ENCODE measurements around the gene PTK7.

DNA sequence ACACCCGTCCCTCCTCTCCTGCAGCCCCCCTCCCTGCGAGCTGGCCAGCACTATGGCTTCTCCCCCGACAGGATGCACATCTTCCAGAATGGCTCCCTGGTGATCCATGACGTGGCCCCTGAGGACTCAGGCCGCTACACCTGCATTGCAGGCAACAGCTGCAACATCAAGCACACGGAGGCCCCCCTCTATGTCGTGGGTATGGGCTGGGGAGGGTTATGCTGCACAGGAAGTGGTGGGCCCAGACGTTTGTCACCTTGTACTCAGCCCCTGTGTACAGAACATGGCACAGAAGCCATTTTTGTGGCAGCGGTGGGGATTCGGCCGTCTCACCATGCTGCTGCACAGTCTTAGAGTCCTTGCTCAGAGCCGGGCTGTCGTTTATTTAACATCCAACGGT is 66.0 kb downstream of the PTK7 start:
- TF ChIP-seq YY1 (IDR thresholded peaks at IDR 0.05; ENCODE audit: low read depth) (no peak), CEBPB (IDR thresholded peaks at IDR 0.05) (no peak), TAF1 (IDR thresholded peaks at IDR 0.05; ENCODE audit: low read depth) (no peak), EP300 (IDR thresholded peaks at IDR 0.05; ENCODE audit: borderline replicate concordance) (no peak), EGR1 (IDR thresholded peaks at IDR 0.05) (no peak)
- TF ChIP-seq, protein P1, sequence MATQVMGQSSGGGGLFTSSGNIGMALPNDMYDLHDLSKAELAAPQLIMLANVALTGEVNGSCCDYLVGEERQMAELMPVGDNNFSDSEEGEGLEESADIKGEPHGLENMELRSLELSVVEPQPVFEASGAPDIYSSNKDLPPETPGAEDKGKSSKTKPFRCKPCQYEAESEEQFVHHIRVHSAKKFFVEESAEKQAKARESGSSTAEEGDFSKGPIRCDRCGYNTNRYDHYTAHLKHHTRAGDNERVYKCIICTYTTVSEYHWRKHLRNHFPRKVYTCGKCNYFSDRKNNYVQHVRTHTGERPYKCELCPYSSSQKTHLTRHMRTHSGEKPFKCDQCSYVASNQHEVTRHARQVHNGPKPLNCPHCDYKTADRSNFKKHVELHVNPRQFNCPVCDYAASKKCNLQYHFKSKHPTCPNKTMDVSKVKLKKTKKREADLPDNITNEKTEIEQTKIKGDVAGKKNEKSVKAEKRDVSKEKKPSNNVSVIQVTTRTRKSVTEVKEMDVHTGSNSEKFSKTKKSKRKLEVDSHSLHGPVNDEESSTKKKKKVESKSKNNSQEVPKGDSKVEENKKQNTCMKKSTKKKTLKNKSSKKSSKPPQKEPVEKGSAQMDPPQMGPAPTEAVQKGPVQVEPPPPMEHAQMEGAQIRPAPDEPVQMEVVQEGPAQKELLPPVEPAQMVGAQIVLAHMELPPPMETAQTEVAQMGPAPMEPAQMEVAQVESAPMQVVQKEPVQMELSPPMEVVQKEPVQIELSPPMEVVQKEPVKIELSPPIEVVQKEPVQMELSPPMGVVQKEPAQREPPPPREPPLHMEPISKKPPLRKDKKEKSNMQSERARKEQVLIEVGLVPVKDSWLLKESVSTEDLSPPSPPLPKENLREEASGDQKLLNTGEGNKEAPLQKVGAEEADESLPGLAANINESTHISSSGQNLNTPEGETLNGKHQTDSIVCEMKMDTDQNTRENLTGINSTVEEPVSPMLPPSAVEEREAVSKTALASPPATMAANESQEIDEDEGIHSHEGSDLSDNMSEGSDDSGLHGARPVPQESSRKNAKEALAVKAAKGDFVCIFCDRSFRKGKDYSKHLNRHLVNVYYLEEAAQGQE (IDR thresholded peaks at IDR 0.05; ENCODE audit: low read depth) = no peak

Data from Ishikawa (cell line).